Measurements from ENCODE around the gene FUBP3. TPM values are rescaled to one million over a fixed set of nuclear protein-coding genes. Genes with fewer than 3 reads are reported as not detected.
A peak's percentile ranks its signal among the peaks of the same experiment; 100 is the strongest.

The FUBP3 gene
- 10 to 100 TPM; 33.0 to 37.1 TPM for total RNA-seq

GRCh38 chr9:130578865-130579737, at the start of gene FUBP3:
FUBP3 (plus strand) TSS chr9:130579577; CDS start chr9:130579681, 104 bp downstream.
- Mint-ChIP-seq H3K9me3 (no peaks in the 10 kb centered on the region), H3K36me3 (ENCODE audit: insufficient read depth in 2 of 2) (peaks cover 0 to 2% of the 10 kb centered on the region in 2 donors), H3K4me3 (peak within 1 kb of the TSS; percentile 93 to 94), H3K27ac (peak within 1 kb of the TSS; percentile 97), H3K4me1 (ENCODE audit: low read depth) (peaks cover 27% of the 10 kb centered on the region), H3K27me3 (ENCODE audit: low read depth) (no peaks in the 10 kb centered on the region)
- DNase-seq (peak; percentile 95 to 96), ATAC-seq (replicated peaks in 1 of 2) (peak; percentile 93 to 94)

GRCh38 chr9:130530938-130531337, 48.4 kb upstream of the FUBP3 start:
- ATAC-seq (replicated peaks in 1 of 2) (no peak), DNase-seq (no peak)
- Mint-ChIP-seq H3K4me1 (ENCODE audit: low read depth) (no peaks in the 10 kb centered on the region), H3K36me3 (ENCODE audit: insufficient read depth in 2 of 2) (no peaks in the 10 kb centered on the region), H3K9me3 (no peaks in the 10 kb centered on the region), H3K27me3 (ENCODE audit: low read depth) (peaks cover 34% of the 10 kb centered on the region), H3K27ac (no peak overlapping the region), H3K4me3 (no peak overlapping the region)

GRCh38 chr9:130531670-130532069, 47.7 kb upstream of the FUBP3 start:
- DNase-seq: no peak
- Mint-ChIP-seq H3K9me3 (no peaks in the 10 kb centered on the region), H3K36me3 (ENCODE audit: insufficient read depth in 2 of 2) (no peaks in the 10 kb centered on the region), H3K27ac (no peak overlapping the region), H3K4me3 (no peak overlapping the region), H3K27me3 (ENCODE audit: low read depth) (peaks cover 40% of the 10 kb centered on the region), H3K4me1 (ENCODE audit: low read depth) (no peaks in the 10 kb centered on the region)
- no peak for ATAC-seq (replicated peaks in 1 of 2)

- ATAC-seq (replicated peaks in 1 of 2) (no peak), DNase-seq (no peak)
- Mint-ChIP-seq H3K9me3 (no peaks in the 10 kb centered on the region), H3K4me3 (no peak overlapping the region), H3K4me1 (ENCODE audit: low read depth) (peaks cover 3% of the 10 kb centered on the region), H3K27ac (no peak overlapping the region), H3K27me3 (ENCODE audit: low read depth) (peaks cover 43% of the 10 kb centered on the region), H3K36me3 (ENCODE audit: insufficient read depth in 2 of 2) (no peaks in the 10 kb centered on the region)
Observed at GRCh38 chr9:130532426-130533080, 46.8 kb upstream of the FUBP3 start.

GRCh38 chr9:130535818-130536521, 43.4 kb upstream of the FUBP3 start:
- Mint-ChIP-seq H3K27me3 (ENCODE audit: low read depth) (peaks cover 77% of the 10 kb centered on the region), H3K36me3 (ENCODE audit: insufficient read depth in 2 of 2) (no peaks in the 10 kb centered on the region), H3K27ac (no peak overlapping the region), H3K4me1 (ENCODE audit: low read depth) (peaks cover 7% of the 10 kb centered on the region), H3K4me3 (peak overlapping the region; percentile 27 to 58), H3K9me3 (no peaks in the 10 kb centered on the region)
- no peak for DNase-seq
- no peak for ATAC-seq (replicated peaks in 1 of 2)

GRCh38 chr9:130536701-130537107, 42.7 kb upstream of the FUBP3 start:
- ATAC-seq (replicated peaks in 1 of 2) (no peak), DNase-seq (no peak)
- Mint-ChIP-seq H3K4me1 (ENCODE audit: low read depth) (peaks cover 7% of the 10 kb centered on the region), H3K36me3 (ENCODE audit: insufficient read depth in 2 of 2) (no peaks in the 10 kb centered on the region), H3K27ac (no peak overlapping the region), H3K4me3 (no peak overlapping the region), H3K9me3 (no peaks in the 10 kb centered on the region), H3K27me3 (ENCODE audit: low read depth) (peaks cover 77% of the 10 kb centered on the region)

- Mint-ChIP-seq H3K9me3 (no peaks in the 10 kb centered on the region), H3K27ac (no peak overlapping the region), H3K4me1 (ENCODE audit: low read depth) (peaks cover 7% of the 10 kb centered on the region), H3K36me3 (ENCODE audit: insufficient read depth in 2 of 2) (no peaks in the 10 kb centered on the region), H3K4me3 (peak overlapping the region in 1 of 2 donors; percentile 36), H3K27me3 (ENCODE audit: low read depth) (peaks cover 76% of the 10 kb centered on the region)
- DNase-seq (no peak), ATAC-seq (replicated peaks in 1 of 2) (peak in 1 of 2 donors; percentile 22)
Observed at GRCh38 chr9:130537346-130538050, 41.9 kb upstream of the FUBP3 start.

- Mint-ChIP-seq H3K4me1 (ENCODE audit: low read depth) (peaks cover 7% of the 10 kb centered on the region), H3K9me3 (no peaks in the 10 kb centered on the region), H3K36me3 (ENCODE audit: insufficient read depth in 2 of 2) (no peaks in the 10 kb centered on the region), H3K27ac (no peak overlapping the region), H3K27me3 (ENCODE audit: low read depth) (peaks cover 75% of the 10 kb centered on the region), H3K4me3 (no peak overlapping the region)
- no peak for ATAC-seq (replicated peaks in 1 of 2)
- no peak for DNase-seq
Observed at GRCh38 chr9:130539420-130540223, 39.8 kb upstream of the FUBP3 start.

- no peak overlapping the region for H3K27ac Mint-ChIP-seq
- DNase-seq (no peak), ATAC-seq (replicated peaks in 1 of 2) (no peak)
- no peaks in the 10 kb centered on the region for H3K9me3 Mint-ChIP-seq
- H3K36me3 Mint-ChIP-seq (ENCODE audit: insufficient read depth in 2 of 2): no peaks in the 10 kb centered on the region
- H3K4me1 Mint-ChIP-seq (ENCODE audit: low read depth): peaks cover 7% of the 10 kb centered on the region
- H3K4me3 Mint-ChIP-seq: no peak overlapping the region
- H3K27me3 Mint-ChIP-seq (ENCODE audit: low read depth): peaks cover 61% of the 10 kb centered on the region
Observed at GRCh38 chr9:130541533-130541932, 37.8 kb upstream of the FUBP3 start.

GRCh38 chr9:130542038-130542437, 37.3 kb upstream of the FUBP3 start:
- no peak overlapping the region for H3K27ac Mint-ChIP-seq
- peaks cover 7% of the 10 kb centered on the region for H3K4me1 Mint-ChIP-seq (ENCODE audit: low read depth)
- no peaks in the 10 kb centered on the region for H3K9me3 Mint-ChIP-seq
- no peaks in the 10 kb centered on the region for H3K36me3 Mint-ChIP-seq (ENCODE audit: insufficient read depth in 2 of 2)
- DNase-seq (no peak), ATAC-seq (replicated peaks in 1 of 2) (no peak)
- H3K27me3 Mint-ChIP-seq (ENCODE audit: low read depth): peaks cover 56% of the 10 kb centered on the region
- no peak overlapping the region for H3K4me3 Mint-ChIP-seq

GRCh38 chr9:130542457-130543228, 36.7 kb upstream of the FUBP3 start:
- ATAC-seq (replicated peaks in 1 of 2): no peak
- Mint-ChIP-seq H3K4me3 (no peak overlapping the region), H3K4me1 (ENCODE audit: low read depth) (peaks cover 3% of the 10 kb centered on the region)

More at GRCh38 chr9:130542457-130543228, 36.7 kb upstream of the FUBP3 start:
- H3K36me3 Mint-ChIP-seq (ENCODE audit: insufficient read depth in 2 of 2): no peaks in the 10 kb centered on the region
- no peaks in the 10 kb centered on the region for H3K9me3 Mint-ChIP-seq
- peaks cover 50% of the 10 kb centered on the region for H3K27me3 Mint-ChIP-seq (ENCODE audit: low read depth)
- no peak for DNase-seq
- H3K27ac Mint-ChIP-seq: no peak overlapping the region

Measured in activated T-cell treated with anti-CD3 and anti-CD28 coated beads, Interleukin-2, amount 50 U/mL, for 72 hours (primary cell).